CMK (cell line): ENCODE data around the gene AGFG1.

Source experiments
- DNase-seq: peaks from one replicate; pipeline ENCODE4 v3.0.0-alpha.2; 2010; ENCODE audit warnings: low read depth

Gene AGFG1, protein sequence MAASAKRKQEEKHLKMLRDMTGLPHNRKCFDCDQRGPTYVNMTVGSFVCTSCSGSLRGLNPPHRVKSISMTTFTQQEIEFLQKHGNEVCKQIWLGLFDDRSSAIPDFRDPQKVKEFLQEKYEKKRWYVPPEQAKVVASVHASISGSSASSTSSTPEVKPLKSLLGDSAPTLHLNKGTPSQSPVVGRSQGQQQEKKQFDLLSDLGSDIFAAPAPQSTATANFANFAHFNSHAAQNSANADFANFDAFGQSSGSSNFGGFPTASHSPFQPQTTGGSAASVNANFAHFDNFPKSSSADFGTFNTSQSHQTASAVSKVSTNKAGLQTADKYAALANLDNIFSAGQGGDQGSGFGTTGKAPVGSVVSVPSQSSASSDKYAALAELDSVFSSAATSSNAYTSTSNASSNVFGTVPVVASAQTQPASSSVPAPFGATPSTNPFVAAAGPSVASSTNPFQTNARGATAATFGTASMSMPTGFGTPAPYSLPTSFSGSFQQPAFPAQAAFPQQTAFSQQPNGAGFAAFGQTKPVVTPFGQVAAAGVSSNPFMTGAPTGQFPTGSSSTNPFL

DNA sequence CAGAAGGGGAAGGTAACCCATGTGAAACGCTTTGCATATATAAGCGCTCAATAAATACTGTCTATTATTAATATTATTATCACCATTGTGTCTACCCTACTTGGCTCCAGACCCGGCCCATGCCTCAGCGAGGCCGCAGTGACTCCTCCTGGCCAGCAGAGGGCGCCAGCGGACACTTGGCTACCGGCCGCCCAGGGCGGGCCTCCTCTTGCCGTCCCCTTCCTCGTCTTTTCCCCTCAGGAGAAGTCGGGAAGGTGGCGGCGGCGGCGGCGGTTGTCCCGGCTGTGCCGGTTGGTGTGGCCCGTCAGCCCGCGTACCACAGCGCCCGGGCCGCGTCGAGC, at the start of gene AGFG1:
Gene AGFG1 (plus strand): TSS at position 233 of the 341 bp plus-strand sequence. CDS start 266 bp downstream, outside the sequence.
- peak; percentile 54 for DNase-seq

DNA sequence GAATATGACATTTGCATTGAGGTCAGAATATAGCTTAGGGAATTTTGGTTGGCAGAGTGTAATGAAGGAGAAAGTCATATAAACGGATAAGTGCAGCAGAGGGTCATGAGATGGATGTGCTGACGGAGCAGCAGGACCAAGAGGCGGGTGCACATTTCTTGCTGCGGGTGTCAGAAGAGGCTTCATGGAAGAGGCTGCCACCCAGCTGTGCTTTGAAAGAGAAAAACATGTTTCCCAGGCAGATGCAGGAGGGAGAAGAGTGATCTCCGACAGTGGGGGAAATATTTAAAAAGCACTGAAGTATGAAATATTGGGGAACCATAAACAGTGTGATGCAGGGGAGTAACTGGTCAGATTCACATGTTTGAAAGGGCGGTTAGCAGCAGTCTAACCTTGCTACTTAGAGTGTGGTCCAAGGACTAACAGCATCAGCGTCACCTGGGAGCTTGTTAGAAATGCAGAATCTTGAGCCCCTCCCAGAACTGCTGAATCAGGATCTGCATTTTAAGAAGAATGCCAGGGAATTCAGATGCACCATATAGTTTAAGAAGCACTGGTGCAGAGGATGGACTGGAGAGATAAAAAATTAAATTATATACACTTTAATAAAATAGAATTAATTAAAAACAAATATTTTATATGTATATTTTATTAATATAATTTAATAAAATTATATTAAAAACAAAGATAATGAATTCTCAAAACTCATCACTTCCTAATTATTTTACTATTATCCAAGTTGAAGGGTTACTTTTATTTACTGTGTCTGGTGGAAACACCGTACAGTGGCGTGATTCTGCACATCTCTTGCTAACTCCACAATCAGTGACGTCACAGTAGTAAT, 48.1 kb upstream of the AGFG1 start:
- DNase-seq = no peak

DNA sequence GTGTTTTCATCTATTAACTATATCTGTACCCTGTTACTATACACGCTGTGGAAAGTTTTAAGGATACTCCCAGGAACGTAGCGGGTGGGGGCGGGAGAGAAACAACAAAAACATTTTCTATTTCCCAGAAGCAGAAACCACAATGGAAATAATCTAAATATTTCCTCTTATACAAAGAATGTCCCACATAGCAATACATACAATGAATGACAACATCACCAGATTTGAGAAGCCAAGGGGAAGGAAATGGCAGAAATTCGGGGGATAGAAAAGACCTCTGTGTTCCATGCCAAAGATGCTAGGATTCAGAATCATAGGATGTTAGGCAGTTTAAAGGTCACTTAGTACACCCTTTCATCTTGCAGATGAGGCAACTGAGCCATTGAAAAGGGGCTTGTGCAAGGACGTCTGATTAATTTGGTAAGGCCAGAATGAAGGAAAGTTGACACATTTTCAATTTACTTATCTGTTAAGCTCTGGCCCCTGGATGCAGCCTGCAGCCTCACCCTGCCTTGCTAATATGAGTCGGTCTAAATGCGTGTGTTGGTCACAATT, 43.1 kb upstream of the AGFG1 start:
- DNase-seq = no peak

DNA sequence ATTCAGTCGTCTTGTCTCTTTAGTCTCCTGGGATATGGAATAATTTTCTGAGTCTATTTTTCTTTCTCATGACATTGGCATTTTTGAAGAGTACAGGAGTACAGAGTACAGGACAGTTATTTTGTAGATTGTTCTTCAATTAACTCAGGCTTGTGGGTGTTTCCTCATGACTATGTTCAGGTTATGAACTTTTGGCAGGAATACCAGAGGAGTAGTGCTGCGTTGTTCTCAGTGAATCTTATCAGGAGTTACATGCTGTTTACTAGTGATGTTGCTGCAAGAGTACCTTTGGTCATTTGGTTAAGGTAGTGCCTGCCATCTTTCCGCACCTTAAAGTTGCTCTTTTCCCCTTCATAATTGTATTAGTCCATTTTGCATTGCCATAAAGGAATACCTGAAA, 41.3 kb upstream of the AGFG1 start:
- DNase-seq = no peak

DNA sequence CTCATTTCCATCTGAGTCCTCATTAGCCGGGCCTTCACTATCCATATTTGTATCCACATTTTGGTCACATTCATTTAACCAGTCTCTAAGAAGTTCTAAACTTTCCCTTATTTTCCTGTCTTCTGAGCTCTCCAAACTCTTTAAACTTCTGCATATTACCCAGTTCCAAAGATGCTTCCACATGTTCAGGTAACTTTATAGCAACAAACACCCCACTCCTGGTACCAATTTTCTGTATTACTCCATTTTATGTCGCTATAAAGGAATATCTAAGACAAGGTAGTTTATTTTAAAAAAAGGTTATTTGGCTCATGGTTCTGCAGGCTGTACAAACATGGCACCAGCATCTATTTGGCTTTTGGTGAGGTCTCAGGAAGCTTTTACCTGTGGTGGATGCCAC, 38.8 kb upstream of the AGFG1 start:
- no peak for DNase-seq

DNA sequence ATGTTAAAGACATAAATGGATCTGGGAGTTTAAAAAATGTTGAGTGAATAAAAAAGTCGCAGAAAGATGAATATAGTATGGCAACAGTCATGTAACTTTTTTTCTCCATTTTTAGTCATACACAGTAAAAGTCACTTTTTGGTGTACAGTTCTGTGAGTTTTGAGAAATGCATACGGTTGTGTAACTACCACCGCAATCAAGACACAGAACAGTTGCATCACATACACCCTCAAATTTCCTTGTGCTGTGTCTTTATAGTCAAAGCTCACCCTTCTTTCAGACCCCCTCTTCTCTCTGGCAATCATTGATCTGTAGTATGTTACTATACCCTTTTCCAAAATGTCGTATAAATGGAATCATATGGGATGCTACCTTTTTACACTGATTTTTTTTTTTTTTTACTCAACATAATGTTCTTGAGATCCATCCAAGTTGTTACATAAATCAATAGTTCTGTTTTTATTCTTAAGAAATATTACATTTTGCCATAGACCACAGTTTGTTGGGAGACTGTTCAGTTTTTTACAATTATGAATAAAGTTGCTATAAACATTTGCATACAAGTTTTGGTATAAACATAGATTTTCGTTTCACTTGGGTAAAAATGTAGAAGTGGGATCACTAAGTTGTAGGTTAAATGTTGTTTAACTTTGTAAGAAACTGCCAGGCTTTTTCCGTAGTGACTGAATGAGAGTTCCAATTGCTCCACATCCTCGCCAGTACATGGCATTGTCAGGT, 35.4 kb upstream of the AGFG1 start:
- DNase-seq = no peak

DNA sequence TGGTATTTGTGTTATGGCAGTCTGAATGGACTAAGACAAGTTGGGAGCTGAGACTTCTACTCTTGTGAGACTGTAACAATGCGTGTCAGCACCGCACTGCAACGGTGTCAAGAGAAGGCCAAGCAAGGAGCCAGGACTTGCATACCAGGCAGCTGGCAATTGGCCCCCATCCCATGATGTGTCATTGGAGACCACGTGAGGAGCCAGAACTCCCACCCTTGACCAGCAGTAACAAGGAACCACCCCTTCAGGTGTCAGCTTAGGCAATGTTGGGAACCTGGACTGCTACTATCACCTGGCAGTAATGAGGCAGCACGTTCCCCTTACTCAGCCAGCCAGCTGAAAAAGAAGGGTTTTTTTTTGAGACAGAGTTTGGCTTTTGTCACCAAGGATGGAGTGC, 32.7 kb upstream of the AGFG1 start:
- no peak for DNase-seq

DNA sequence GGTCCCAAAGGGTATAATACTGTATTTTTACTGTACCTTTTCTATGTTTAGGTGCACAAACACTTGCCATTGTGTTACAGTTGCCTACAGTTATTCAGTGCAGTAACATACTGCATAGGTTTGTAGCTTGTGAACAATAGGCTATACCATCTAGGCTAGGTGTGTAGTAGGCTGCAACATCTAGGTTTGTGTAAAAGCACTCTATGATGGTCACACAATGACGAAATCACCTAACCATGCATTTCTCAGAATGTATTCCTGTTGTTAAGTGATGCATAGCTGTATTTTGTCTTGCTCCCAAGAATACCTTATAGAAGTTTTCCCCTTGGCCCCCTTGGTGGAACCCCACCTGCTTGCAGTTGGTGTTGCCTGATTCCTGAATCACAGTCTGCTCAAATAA, 29.3 kb upstream of the AGFG1 start:
- DNase-seq = no peak

DNA sequence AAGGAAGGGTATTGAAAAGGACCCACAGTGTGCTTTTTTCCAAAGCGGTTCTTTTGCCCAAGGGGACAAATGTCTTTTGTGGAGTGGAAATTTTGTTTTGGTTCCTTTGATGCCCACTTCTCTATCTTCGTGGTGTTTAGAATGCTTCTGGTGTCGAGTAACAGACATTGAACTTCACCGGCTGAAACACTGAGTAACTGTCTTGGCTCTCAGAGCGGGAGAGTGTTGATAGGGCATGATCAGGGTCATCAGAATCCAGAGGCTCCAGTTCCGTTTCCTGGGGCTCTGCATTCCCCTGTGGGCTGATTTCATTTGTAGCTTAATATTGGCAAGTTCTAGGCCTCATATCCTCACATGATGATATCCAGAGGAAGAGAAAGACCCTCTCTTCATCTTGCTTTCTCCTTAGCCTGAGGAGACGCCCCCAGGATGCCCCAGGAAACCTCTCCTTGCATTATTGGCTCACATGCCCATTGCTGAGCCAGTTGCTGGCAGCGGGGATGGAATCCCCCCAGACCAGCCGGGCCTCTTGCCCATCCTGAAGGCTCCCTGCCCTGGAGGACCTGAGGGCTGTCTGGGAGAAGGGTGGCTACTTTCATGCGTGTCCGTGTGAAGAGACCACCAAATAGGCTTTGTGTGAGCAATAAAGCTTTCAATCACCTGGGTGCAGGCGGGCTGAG, 27.9 kb upstream of the AGFG1 start:
- no peak for DNase-seq

DNA sequence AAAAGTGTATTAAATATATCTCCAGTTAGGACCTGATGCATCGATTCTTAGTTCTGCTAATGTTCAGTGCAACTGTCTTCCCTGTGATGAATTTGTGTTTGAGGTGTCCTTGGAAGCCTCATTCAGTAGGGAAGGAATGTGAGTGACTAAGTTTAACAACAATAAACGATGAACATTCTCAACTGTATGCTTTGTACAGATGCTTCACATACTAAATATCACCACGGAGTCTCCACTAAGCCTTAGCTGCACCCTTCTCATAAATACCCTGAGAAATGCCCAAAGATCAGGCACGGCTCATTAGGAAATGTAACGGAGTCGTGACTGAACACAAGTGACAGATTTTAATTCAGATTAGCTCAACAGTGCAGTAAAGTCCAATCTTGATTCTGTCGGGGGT, 24.4 kb upstream of the AGFG1 start:
- no peak for DNase-seq

DNA sequence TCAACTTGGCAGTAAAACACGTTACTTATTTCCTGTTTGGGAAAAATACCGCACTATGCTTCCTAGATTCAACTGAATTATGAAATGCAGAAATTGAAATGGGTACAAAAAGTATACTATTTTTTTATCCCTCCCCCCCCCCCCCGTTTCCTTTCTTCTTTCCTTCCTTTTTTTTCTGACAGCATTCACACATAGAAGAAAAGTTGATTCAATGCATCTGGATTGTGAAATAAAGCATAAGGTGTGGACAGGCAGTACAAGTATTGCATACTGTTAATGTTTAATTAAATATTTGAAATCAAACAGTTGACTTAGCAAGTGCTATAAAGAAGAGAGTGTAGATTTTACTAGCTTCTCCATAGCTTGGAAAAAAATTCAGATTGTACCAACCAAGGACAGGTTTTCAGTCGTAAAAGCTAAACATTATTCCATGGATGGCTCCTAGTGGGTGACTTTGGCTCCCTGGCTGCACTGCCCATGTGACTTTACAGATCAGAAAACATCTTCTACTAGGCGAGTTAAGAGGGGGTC, 21.6 kb upstream of the AGFG1 start:
- no peak for DNase-seq

DNA sequence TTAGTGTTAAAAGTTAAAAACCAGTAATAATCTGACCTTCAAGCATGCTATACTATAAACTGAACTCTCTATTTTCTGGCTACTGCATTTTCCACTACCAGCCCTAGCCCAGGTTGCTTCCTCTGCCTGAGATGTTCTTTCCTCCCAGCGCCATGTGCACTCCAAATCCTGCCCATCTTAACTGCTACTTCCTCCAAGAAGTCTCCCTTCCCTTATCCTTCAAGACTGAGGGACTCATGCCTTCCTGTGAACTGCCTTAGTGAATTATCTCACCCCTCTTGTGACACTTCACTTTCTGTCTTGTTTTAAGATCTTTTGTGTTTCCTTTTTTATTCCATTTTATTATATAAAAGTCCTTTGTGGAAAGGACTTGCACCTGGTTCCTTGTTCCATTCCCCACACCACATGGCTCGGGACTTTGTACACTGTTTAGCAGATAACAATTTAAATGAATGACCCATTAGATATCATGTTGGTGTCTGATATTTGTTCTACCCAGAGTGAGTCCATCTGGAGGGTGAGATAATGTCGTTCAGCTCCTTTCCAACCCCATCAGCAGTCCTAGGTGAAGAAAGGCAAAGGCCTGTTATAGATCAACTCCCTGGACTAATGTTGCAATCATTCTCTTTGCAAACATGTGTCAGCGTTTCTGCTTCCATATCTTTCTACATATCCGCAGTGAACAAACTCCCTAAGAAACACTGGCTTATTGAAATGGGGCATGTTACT, 20.9 kb upstream of the AGFG1 start:
- peak; percentile 84 for DNase-seq

DNA sequence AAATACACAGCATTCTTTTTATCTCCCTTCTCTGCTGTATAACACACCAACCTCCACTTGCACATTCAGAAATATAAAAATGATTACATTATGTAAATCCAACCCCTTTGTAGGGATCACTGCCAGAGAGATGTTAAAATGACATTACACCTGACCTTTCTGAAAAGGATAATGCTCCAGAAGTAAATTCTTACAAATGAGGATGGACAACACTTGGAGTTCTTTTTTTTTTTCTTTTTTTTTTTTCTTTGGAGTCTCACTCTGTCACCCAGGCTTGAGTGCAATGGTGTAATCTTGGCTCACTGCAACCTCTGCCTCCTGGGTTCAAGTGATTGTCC, 20.3 kb upstream of the AGFG1 start:
- DNase-seq = no peak

DNA sequence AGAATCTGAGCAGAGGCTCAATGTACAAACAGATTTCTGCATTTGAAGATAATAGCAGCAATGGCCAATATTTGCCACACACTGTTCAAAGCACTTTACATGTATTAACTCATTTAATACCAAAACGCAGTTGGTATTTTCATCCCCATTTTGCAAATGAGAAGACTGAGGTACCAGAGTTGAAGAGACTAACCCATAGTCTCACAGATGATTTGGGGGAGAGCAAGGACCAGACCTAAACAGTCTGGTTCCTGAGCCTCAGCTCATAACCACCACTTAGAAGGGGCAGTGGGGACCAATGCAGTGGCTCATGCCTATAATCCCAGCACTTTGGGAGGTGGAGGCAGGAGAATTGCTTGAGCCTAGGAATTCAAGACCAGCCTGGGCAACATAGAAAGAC, 18.1 kb upstream of the AGFG1 start:
- DNase-seq = no peak

DNA sequence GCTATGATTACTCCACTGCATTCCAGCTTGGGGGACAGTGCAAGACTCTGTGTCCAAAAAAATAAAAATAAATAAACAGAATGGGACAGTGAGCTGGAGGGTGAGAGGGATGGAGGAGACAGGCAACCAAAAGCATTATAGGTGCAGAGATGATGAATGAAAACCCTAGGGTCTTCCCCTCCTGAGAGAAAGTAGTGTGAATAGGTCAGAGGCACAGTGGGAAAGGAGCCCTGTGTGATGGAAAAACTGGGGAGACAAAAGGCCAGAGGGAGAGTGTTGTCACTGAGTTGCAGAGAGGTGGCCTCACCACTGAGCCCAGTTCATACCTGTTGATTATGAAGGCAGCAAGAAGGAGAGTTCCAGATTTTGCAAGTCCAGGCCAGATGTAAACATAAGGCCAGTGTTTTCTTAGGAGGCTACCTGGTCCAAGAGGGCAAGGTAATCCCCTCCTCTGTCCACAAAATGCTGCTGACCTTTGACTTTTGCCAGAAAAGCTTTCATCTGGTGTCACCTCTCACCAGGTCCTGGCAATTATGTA, 17.6 kb upstream of the AGFG1 start:
- no peak for DNase-seq

DNA sequence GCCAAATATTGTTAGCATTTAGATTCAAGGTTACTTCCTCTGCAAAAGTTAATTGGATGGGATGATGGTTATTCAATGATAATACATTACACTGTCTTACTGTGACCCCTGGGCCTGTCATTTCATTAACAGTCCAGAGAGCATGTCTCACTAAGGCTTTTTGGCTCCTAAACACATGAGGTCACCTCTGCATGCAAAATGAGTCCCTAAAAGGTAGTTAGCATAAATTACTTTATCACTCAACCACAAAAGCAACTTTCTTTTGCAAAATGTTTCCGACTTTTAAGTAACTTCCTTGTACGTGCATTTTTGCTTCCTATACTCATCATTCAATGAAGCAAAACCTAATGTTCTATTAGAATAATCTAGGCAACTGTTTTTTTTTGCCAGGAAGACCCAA, 16.8 kb upstream of the AGFG1 start:
- DNase-seq = no peak

DNA sequence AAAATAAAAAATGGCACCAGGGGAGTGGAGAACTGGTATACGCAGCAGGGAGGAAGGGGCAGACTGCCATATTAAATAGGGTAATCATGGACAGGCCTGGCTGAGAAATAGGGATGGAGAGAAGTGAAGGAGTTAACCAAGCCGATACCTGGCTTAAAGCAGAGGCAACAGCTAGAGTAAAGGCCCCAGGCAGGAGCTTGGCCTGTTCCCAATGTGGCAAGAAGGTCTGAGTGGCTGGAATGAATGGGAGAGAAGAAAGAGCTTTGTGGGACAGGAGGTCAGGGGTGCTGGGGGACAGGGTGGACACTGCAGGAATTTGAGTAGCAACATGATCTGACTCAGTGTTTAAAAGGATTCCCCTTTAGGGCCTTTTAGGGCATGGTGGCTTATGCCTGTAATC, 15.9 kb upstream of the AGFG1 start:
- no peak for DNase-seq

DNA sequence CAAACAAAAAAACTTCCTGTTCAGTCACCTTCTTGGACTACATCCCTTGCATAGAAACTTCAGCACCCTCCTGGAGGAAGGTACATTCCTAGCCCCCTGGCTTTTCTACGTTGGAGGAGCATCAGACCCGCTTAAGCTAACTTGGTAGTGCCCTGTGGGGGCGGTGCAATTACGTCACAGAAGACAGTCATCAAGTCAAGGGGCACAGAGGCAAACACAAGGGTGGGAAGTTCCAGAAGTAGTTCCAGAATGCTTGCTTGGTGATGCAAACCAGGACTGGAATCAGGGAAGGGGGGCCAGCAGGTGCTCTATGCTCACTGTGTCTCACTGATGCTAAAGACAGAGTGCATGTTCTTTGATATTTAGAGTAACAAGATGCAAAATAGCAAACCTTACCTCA, 15.2 kb upstream of the AGFG1 start:
- DNase-seq = no peak

DNA sequence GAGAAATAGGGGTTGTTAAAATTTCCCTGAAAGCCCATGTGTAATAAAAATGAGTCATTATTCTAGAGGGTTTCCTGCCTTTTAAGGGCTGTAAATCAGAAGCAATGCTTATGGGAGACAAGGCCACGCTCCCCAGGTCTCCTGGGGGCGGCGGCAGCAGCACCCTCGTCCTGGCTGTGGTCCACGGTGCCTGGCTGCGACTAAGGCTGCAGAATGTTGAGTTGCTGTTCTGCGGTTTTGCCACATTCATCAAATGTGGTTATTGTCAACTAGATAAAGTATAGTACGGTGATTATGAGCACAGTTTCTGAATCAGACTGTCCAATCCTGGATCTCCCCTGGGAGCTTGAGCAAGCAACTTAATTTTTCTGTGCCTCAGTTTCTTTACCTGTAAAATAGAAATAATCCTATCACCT, 11.9 kb upstream of the AGFG1 start:
- DNase-seq = no peak

DNA sequence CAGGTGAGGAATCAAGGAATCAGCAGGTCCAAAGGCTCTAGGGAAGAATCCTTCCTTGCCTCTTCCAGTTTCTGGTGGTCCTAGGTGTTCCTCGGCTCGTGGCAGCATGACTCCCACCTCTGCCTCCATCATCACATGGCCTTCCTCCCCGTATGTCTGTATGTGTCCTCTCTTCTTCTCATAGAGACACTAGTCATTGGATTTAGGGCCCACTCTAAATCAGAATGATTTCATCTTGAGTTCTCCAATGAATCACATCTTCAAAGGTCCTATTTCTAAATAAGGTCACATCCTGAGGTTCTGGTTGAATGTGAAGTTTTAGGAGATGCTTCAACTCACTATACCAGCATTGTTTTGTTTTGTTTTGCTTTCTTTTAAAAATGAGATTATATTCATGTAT, 11.1 kb upstream of the AGFG1 start:
- DNase-seq = no peak
